Left ventricle myocardium superior (tissue), 1 donor: ENCODE results near the gene E2F6. TPM values are rescaled to one million over a fixed set of nuclear protein-coding genes. Genes with fewer than 3 reads are reported as not detected.

Source experiments
- ATAC-seq: fragments of 200-7000 bp; cut with Tn5 transposase; one replicate; pipeline ENCODE4 v1.9.1; 2020; ENCODE audit warnings: mild to moderate bottlenecking, moderate library complexity
- DNase-seq: peaks from one replicate; pipeline ENCODE4 v3.0.0-alpha.2; 2020
- intact Hi-C: fragments of 100-400 bp; cut with micrococcal nuclease; formaldehyde crosslinking; loops from one replicate; pipeline ENCODE4 v1.11.0; 2022
- total RNA-seq: library from RNA; stranded (reverse); fragmentation: NEBNext Ultra II Directional; extraction: Animal tissue kit (Norgen Biotek cat#: 25700); gene quantifications from one replicate; pipeline ENCODE4 v1.2.1, GENCODE V29; 2021
- donor health status: DM: no; HTN: yes; CAD: no; lungs with severe emphysema.

E2F6 gene
- total RNA-seq, 1 donor from 2014 or later = 12.6 TPM

GRCh38 chr2:11421863-11422490 lies 44.0 kb downstream of the E2F6 start:
- intact Hi-C loops = no loop called here
- no peak for ATAC-seq

GRCh38 chr2:11420671-11421070 lies 45.3 kb downstream of the E2F6 start:
- DNase-seq (no peak), ATAC-seq (peak; percentile 36)
- intact Hi-C loops = no loop called here

More at GRCh38 chr2:11421863-11422490, 44.0 kb downstream of the E2F6 start:
- no peak for DNase-seq

- ATAC-seq (peak; percentile 69), DNase-seq (no peak)
- intact Hi-C loops = no loop called here
Observed at GRCh38 chr2:11420190-11420589, 45.8 kb downstream of the E2F6 start.

GRCh38 chr2:11419781-11420180 lies 46.2 kb downstream of the E2F6 start:
- DNase-seq (no peak), ATAC-seq (peak; percentile 96)
- intact Hi-C loops = loop anchor here (10.0 kb wide), 1 partner anchor 75 kb away; the partner anchor contains the start of gene ROCK2

GRCh38 chr2:11417946-11418585 lies 47.9 kb downstream of the E2F6 start:
- no peak for ATAC-seq
- intact Hi-C loops = loop anchor here (10.0 kb wide), 1 partner anchor 73 kb away; the partner anchor contains the start of gene ROCK2
- DNase-seq = no peak

GRCh38 chr2:11416931-11417330 lies 49.0 kb downstream of the E2F6 start:
- ATAC-seq = no peak
- intact Hi-C loops = loop anchor here (10.0 kb wide), 1 partner anchor 72 kb away; the partner anchor contains the start of gene ROCK2
- no peak for DNase-seq

GRCh38 chr2:11416186-11416585 lies 49.8 kb downstream of the E2F6 start:
- ATAC-seq (no peak), DNase-seq (no peak)
- intact Hi-C loops = loop anchor here (10.0 kb wide), 1 partner anchor 71 kb away; the partner anchor contains the start of gene ROCK2

GRCh38 chr2:11414372-11415124 lies 51.4 kb downstream of the E2F6 start:
- no peak for ATAC-seq
- intact Hi-C loops = loop anchor here (10.0 kb wide), 1 partner anchor 70 kb away; the partner anchor contains the start of gene ROCK2
- no peak for DNase-seq

GRCh38 chr2:11412449-11412810 lies 53.5 kb downstream of the E2F6 start:
- ATAC-seq (no peak), DNase-seq (no peak)
- intact Hi-C loops = loop anchor here (2.0 to 10.0 kb wide), 2 partner anchors 68 to 178 kb away; partner anchors contain the start of gene ROCK2

GRCh38 chr2:11411768-11412448 lies 54.1 kb downstream of the E2F6 start:
- peak; percentile 78 for ATAC-seq
- DNase-seq = peak; percentile 34
- intact Hi-C loops = loop anchor here (2.0 to 10.0 kb wide), 2 partner anchors 67 to 177 kb away; partner anchors contain the start of gene ROCK2

GRCh38 chr2:11411244-11411643 lies 54.7 kb downstream of the E2F6 start:
- ATAC-seq = peak; percentile 31
- intact Hi-C loops = loop anchor here (10.0 kb wide), 1 partner anchor 66 kb away; the partner anchor contains the start of gene ROCK2

GRCh38 chr2:11410101-11410500 lies 55.9 kb downstream of the E2F6 start:
- intact Hi-C loops = loop anchor here (10.0 kb wide), 1 partner anchor 65 kb away; the partner anchor contains the start of gene ROCK2
- DNase-seq = no peak
- ATAC-seq = no peak

More at GRCh38 chr2:11411244-11411643, 54.7 kb downstream of the E2F6 start:
- DNase-seq = no peak

- intact Hi-C loops = no loop called here
- DNase-seq (no peak), ATAC-seq (no peak)
Observed at GRCh38 chr2:11409572-11409959, 56.4 kb downstream of the E2F6 start.

- no peak for ATAC-seq
- intact Hi-C loops = no loop called here
Observed at GRCh38 chr2:11408959-11409571, 56.9 kb downstream of the E2F6 start.

GRCh38 chr2:11407413-11407812 lies 58.5 kb downstream of the E2F6 start:
- ATAC-seq (no peak), DNase-seq (no peak)
- intact Hi-C loops = no loop called here

More at GRCh38 chr2:11408959-11409571, 56.9 kb downstream of the E2F6 start:
- DNase-seq = no peak

- intact Hi-C loops = no loop called here
- DNase-seq (peak; percentile 44), ATAC-seq (no peak)
Observed at GRCh38 chr2:11406958-11407381, 59.0 kb downstream of the E2F6 start.

GRCh38 chr2:11406267-11406957 lies 59.5 kb downstream of the E2F6 start:
- intact Hi-C loops = no loop called here
- DNase-seq (no peak), ATAC-seq (no peak)
